Activated T-helper 2 cell treated with anti-CD3 and anti-CD28 coated beads, Interferon-gamma antibody, Interleukin-2, Interleukin-4, amounts not matched to agents 10 μg/mL and 5 μg/mL and 100 μg/mL, durations not matched to agents 14 hours and 24 hours and 36 hours (primary cell): ENCODE data around the gene WWOX. TPM values are rescaled to one million over a fixed set of nuclear protein-coding genes. Genes with fewer than 3 reads are reported as not detected.

Source experiments
- DNase-seq: peaks from one replicate; pipeline ENCODE4 v3.0.0; 2021; ENCODE audit warnings: low spot score
- H3K27ac Mint-ChIP-seq: one replicate; pipeline ENCODE4 v1.8.0; 2021; ENCODE audit warnings: mixed read lengths
- H3K27me3 Mint-ChIP-seq: one replicate; pipeline ENCODE4 v1.8.0; 2021; ENCODE audit warnings: low read depth, mixed read lengths
- H3K36me3 Mint-ChIP-seq: one replicate; pipeline ENCODE4 v1.8.0; 2021; ENCODE audit warnings: low read depth, mixed read lengths
- H3K4me1 Mint-ChIP-seq: one replicate; pipeline ENCODE4 v1.8.0; 2021; ENCODE audit warnings: low read depth, mixed read lengths
- H3K4me3 Mint-ChIP-seq: one replicate; pipeline ENCODE4 v1.8.0; 2021; ENCODE audit warnings: low read depth, mild to moderate bottlenecking, moderate library complexity, mixed read lengths
- H3K9me3 Mint-ChIP-seq: one replicate; pipeline ENCODE4 v1.8.0; 2021; ENCODE audit warnings: mixed read lengths
- intact Hi-C: fragments of 100-400 bp; cut with micrococcal nuclease; formaldehyde crosslinking; loops from one replicate; pipeline ENCODE4 v1.15.1; 2023
- total RNA-seq: library from RNA; stranded (reverse); gene quantifications from 2 replicates; pipeline ENCODE4 v1.2.3, GENCODE V29; 2022

Gene WWOX
- total RNA-seq, 1 donor from 2014 or later: 19.0 TPM

DNA sequence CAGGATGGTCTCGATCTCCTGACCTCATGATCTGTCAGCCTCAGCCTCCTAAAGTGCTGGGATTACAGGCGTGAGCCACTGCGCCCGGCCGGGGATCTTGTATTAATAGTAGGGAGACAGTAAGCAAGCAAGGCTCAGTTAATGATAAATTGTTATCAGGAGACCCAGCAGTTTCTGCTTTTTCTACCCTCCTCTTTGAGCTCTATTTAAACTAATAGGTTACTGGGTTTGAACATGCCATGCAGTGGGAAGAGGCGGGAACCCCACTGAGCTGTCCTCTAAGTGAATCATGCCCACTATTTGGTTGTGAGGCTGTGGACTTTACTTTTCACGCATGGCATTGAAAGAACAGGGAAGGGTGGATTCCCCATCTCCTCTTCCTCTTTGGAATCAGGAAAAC, 223.9 kb downstream of the WWOX start:
- no peak overlapping the region for H3K27ac Mint-ChIP-seq
- no peaks in the 10 kb centered on the region for H3K27me3 Mint-ChIP-seq
- DNase-seq: no peak
- intact Hi-C loops: no loop called here
- H3K36me3 Mint-ChIP-seq: no peaks in the 10 kb centered on the region
- H3K4me1 Mint-ChIP-seq: peaks cover 3% of the 10 kb centered on the region
- H3K9me3 Mint-ChIP-seq: no peaks in the 10 kb centered on the region
- no peak overlapping the region for H3K4me3 Mint-ChIP-seq

DNA sequence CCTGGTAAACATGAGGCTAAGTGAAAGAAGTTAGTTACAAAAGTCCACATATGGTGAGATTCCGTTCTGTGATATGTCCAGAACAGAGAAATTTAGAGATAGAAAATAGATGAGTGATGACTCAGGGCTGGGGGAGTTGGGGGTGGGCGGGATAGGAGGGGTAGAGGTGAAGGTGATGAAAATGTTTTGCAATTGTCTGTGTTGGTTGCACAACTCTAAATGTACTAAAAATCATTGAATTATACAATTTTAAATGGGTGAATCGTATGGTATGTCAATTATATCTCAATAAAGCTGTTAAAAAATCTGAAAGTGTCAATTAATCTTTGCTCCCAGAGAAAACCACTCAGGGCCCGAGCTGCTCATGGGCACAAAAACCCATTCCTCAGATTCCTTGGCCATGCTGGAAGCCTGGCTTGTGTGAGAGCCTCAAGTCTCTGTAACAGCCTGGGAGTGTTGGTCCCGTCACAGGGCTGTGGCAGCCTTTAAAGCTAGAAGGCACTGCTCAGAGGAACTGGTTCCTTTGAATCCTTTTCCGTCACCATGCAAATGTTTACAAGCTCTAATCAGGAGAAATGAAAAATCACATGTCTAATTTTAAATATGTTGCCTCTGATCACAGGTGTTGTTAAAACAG, 225.3 kb downstream of the WWOX start:
- Mint-ChIP-seq H3K9me3 (no peaks in the 10 kb centered on the region), H3K4me3 (no peak overlapping the region), H3K36me3 (no peaks in the 10 kb centered on the region), H3K4me1 (peaks cover 3% of the 10 kb centered on the region), H3K27ac (no peak overlapping the region), H3K27me3 (no peaks in the 10 kb centered on the region)
- DNase-seq: no peak
- intact Hi-C loops: no loop called here

- H3K4me1 Mint-ChIP-seq: peaks cover 3% of the 10 kb centered on the region
- H3K27ac Mint-ChIP-seq: no peak overlapping the region
- intact Hi-C loops: no loop called here
- H3K9me3 Mint-ChIP-seq: no peaks in the 10 kb centered on the region
- H3K27me3 Mint-ChIP-seq: no peaks in the 10 kb centered on the region
- H3K36me3 Mint-ChIP-seq: no peaks in the 10 kb centered on the region
- no peak for DNase-seq
- H3K4me3 Mint-ChIP-seq: no peak overlapping the region
These were observed 226.3 kb downstream of the WWOX start for GRCh38 chr16:78325468-78326352.

DNA sequence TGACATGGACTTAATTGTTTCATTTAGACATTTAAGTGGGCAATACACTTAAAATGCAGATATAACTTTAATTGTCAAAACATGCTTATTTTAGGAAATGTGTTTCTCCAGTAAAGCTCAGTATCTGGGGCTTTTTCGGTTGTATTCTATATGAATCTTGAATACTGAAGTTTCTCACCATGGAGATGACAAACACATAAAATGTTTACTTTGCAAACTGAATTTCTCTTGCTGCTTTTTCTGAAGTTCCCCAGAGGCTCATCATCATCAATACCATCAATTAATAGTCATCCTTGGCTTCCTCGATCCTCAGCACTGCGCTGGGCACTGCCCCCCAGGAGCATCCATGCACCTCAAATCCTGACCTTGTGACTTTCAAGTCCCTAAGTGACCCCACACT, 227.3 kb downstream of the WWOX start:
- H3K4me3 Mint-ChIP-seq: no peak overlapping the region
- no peaks in the 10 kb centered on the region for H3K27me3 Mint-ChIP-seq
- DNase-seq: no peak
- peaks cover 3% of the 10 kb centered on the region for H3K4me1 Mint-ChIP-seq
- intact Hi-C loops: no loop called here
- no peaks in the 10 kb centered on the region for H3K9me3 Mint-ChIP-seq
- no peak overlapping the region for H3K27ac Mint-ChIP-seq
- H3K36me3 Mint-ChIP-seq: no peaks in the 10 kb centered on the region

GRCh38 chr16:78331731-78332130, 232.3 kb downstream of the WWOX start:
- Mint-ChIP-seq H3K4me3 (no peak overlapping the region), H3K4me1 (no peaks in the 10 kb centered on the region), H3K9me3 (no peaks in the 10 kb centered on the region), H3K27me3 (no peaks in the 10 kb centered on the region), H3K27ac (no peak overlapping the region), H3K36me3 (no peaks in the 10 kb centered on the region)
- DNase-seq: no peak
- intact Hi-C loops: no loop called here

DNA sequence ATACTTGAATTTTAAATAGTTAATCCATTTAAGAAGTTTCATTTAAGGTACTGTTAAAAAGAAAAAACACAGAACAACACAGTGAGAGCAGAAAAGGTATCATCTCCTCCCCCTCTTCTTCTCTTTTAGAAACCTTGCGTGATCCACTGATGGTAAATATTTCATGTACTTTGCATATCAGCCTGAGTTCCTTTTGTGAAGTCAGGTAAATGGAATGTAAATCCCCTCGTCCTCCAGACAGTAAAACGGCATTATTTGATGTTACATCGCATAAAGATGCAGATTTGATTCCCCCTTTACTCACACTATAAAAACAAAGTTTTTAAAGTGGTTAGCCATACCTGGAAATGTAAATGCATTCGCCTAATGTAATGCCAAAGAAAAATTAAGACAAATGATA, 234.4 kb downstream of the WWOX start:
- Mint-ChIP-seq H3K36me3 (no peaks in the 10 kb centered on the region), H3K4me1 (no peaks in the 10 kb centered on the region), H3K9me3 (no peaks in the 10 kb centered on the region), H3K4me3 (no peak overlapping the region), H3K27me3 (no peaks in the 10 kb centered on the region), H3K27ac (no peak overlapping the region)
- DNase-seq: no peak
- intact Hi-C loops: no loop called here

DNA sequence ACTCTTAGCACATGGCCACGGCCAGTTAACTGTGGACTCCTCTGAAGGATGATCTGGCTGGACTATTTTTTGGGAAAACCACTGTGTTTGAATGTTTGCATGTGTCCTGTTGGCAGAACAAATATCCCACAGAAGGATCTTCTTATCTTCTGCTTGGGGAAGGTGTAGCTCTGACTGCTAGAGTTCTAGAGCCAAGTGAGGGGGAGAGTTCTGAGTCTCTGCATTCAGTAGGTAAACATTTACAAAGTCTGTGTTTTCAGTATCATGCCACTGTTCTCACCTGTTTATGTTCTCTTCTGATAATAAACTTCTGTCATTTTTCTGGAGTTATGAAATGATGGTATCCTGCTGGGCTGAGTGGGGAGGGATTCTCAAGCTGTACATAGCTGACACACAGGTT, 241.1 kb downstream of the WWOX start:
- no peaks in the 10 kb centered on the region for H3K27me3 Mint-ChIP-seq

GRCh38 chr16:78348068-78348467, 248.6 kb downstream of the WWOX start:
- Mint-ChIP-seq H3K27ac (no peak overlapping the region), H3K9me3 (no peaks in the 10 kb centered on the region), H3K27me3 (no peaks in the 10 kb centered on the region), H3K36me3 (no peaks in the 10 kb centered on the region), H3K4me1 (no peaks in the 10 kb centered on the region), H3K4me3 (no peak overlapping the region)
- intact Hi-C loops: no loop called here
- DNase-seq: no peak

More for the DNA sequence above, 241.1 kb downstream of the WWOX start:
- Mint-ChIP-seq H3K4me1 (no peaks in the 10 kb centered on the region), H3K9me3 (no peaks in the 10 kb centered on the region), H3K4me3 (no peak overlapping the region), H3K36me3 (no peaks in the 10 kb centered on the region), H3K27ac (no peak overlapping the region)
- no peak for DNase-seq
- intact Hi-C loops: no loop called here

DNA sequence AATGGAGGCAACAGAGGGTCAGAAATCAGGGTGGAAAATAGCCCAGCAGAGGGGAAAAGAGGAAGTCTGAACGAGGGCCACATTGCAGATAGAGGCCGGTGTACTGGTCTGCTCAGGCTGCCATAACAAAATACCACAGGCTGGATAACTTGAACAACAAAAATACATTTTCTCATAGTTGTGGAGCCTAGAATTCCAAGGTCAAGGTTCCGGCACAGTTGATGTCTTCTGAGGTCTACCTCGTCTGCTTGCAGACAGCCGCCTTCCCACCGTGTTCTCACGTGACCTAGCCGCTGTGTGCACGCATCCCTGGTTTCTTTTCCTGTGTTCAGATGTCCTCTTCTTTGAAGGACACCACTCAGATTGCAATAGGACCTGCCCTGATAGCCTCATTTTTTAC, 249.4 kb downstream of the WWOX start:
- Mint-ChIP-seq H3K4me3 (no peak overlapping the region), H3K27ac (no peak overlapping the region), H3K9me3 (no peaks in the 10 kb centered on the region), H3K36me3 (no peaks in the 10 kb centered on the region), H3K4me1 (no peaks in the 10 kb centered on the region), H3K27me3 (no peaks in the 10 kb centered on the region)
- intact Hi-C loops: no loop called here
- DNase-seq: no peak

DNA sequence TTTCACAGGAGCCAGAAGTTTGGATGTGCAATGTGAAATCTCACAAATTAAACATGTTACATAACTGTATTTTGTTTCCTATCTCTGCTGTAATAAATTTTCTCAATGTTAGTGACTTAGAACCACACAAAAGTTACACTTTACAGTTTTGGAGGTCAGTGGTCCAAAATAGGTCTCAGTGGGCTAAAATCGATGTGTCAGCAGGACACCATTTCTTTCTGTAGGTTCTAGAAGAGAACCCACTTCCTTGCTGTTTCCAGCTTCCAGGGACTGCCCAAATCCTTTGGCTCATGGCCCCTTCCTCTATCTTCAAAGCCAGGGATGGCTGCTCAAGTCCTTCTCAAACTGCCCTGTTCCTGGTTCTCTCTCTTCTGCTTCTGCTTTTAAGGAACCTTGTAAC, 252.7 kb downstream of the WWOX start:
- no peak overlapping the region for H3K4me3 Mint-ChIP-seq
- no peaks in the 10 kb centered on the region for H3K4me1 Mint-ChIP-seq
- no peak overlapping the region for H3K27ac Mint-ChIP-seq
- H3K9me3 Mint-ChIP-seq: no peaks in the 10 kb centered on the region
- H3K27me3 Mint-ChIP-seq: no peaks in the 10 kb centered on the region
- intact Hi-C loops: no loop called here
- no peaks in the 10 kb centered on the region for H3K36me3 Mint-ChIP-seq
- no peak for DNase-seq

- H3K9me3 Mint-ChIP-seq: no peaks in the 10 kb centered on the region
- DNase-seq: no peak
- no peaks in the 10 kb centered on the region for H3K27me3 Mint-ChIP-seq
- intact Hi-C loops: no loop called here
- no peaks in the 10 kb centered on the region for H3K4me1 Mint-ChIP-seq
- H3K36me3 Mint-ChIP-seq: no peaks in the 10 kb centered on the region
- H3K27ac Mint-ChIP-seq: no peak overlapping the region
- no peak overlapping the region for H3K4me3 Mint-ChIP-seq
These were observed 254.3 kb downstream of the WWOX start for GRCh38 chr16:78353640-78354275.

GRCh38 chr16:78362524-78363135, 263.2 kb downstream of the WWOX start:
- no peak overlapping the region for H3K4me3 Mint-ChIP-seq
- no peak for DNase-seq
- no peaks in the 10 kb centered on the region for H3K9me3 Mint-ChIP-seq
- H3K27ac Mint-ChIP-seq: no peak overlapping the region
- intact Hi-C loops: no loop called here
- H3K36me3 Mint-ChIP-seq: no peaks in the 10 kb centered on the region
- H3K4me1 Mint-ChIP-seq: no peaks in the 10 kb centered on the region
- no peaks in the 10 kb centered on the region for H3K27me3 Mint-ChIP-seq
